Measurements from ENCODE around the gene N4BP2.

DNA sequence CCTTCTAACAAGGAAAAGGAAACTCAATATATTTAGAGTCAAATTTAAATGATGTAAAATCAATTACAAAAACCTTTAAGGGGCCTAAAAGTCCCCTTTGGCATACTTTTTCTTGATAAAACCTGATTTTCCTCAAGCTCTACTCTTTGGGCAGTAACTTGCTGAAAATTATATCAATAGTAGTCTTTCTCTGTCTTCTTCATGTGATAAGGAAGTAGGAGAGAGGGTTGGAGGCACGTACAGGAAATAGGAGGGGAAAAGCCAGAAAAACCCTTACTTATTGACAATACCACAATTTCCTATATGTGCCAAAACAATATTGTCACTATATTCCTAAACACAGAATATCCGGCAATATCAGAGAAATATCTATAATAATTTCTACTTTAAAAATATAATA is 149.8 kb downstream of the N4BP2 start:
- TF ChIP-seq, protein P1, sequence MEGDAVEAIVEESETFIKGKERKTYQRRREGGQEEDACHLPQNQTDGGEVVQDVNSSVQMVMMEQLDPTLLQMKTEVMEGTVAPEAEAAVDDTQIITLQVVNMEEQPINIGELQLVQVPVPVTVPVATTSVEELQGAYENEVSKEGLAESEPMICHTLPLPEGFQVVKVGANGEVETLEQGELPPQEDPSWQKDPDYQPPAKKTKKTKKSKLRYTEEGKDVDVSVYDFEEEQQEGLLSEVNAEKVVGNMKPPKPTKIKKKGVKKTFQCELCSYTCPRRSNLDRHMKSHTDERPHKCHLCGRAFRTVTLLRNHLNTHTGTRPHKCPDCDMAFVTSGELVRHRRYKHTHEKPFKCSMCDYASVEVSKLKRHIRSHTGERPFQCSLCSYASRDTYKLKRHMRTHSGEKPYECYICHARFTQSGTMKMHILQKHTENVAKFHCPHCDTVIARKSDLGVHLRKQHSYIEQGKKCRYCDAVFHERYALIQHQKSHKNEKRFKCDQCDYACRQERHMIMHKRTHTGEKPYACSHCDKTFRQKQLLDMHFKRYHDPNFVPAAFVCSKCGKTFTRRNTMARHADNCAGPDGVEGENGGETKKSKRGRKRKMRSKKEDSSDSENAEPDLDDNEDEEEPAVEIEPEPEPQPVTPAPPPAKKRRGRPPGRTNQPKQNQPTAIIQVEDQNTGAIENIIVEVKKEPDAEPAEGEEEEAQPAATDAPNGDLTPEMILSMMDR (IDR thresholded peaks at IDR 0.05; ENCODE audit: low read length), result no peak
- TF ChIP-seq EZH2 (optimal IDR thresholded peaks at IDR 0.05; ENCODE audit: low read depth, low read length) (no peak), EZH2phosphoT487 (IDR thresholded peaks at IDR 0.05; ENCODE audit: low read length) (no peak)
